ENCODE data around the gene PRSS8.
"Not testable (repeated sequence)": the region's sequence is repeated elsewhere in the genome, so short reads cannot be mapped to it uniquely, and the experiment has no call there.

Gene PRSS8

GRCh38 chr16:31143694-31144148 is 8.2 kb upstream of the PRSS8 start:
- Histone ChIP-seq H3K9ac (no peak overlapping the region), H3K4me3 (ENCODE audit: low read depth, low read length) (no peak overlapping the region), H3K4me2 (ENCODE audit: low read length) (no peak overlapping the region), H3K27me3 (ENCODE audit: control insufficient read depth, insufficient read depth, low read length) (no peaks in the 10 kb centered on the region), H3K27ac (no peak overlapping the region), H3K9me3 (ENCODE audit: control insufficient read depth, low read length) (no peaks in the 10 kb centered on the region), H3K4me1 (peaks cover 14% of the 10 kb centered on the region), H3K79me2 (no peaks in the 10 kb centered on the region), H3K36me3 (ENCODE audit: control insufficient read depth, insufficient read depth, low read length) (no peaks in the 10 kb centered on the region), H2AFZ (no peak overlapping the region)
- TF ChIP-seq CTCF (IDR thresholded peaks at IDR 0.05): no peak

GRCh38 chr16:31143011-31143693 is 7.6 kb upstream of the PRSS8 start:
- H3K4me1 ChIP-seq: peaks cover 15% of the 10 kb centered on the region
- no peak overlapping the region for H3K9ac ChIP-seq
- H2AFZ ChIP-seq: peak overlapping the region; percentile 98
- H3K79me2 ChIP-seq: no peaks in the 10 kb centered on the region
- peak overlapping the region; percentile 23 for H3K4me3 ChIP-seq (ENCODE audit: low read depth, low read length)
- no peaks in the 10 kb centered on the region for H3K36me3 ChIP-seq (ENCODE audit: control insufficient read depth, insufficient read depth, low read length)
- H3K27ac ChIP-seq: peak overlapping the region; percentile 24
- no peak for TF ChIP-seq CTCF (IDR thresholded peaks at IDR 0.05)
- no peaks in the 10 kb centered on the region for H3K9me3 ChIP-seq (ENCODE audit: control insufficient read depth, low read length)
- H3K4me2 ChIP-seq (ENCODE audit: low read length): peak overlapping the region; percentile 81
- no peaks in the 10 kb centered on the region for H3K27me3 ChIP-seq (ENCODE audit: control insufficient read depth, insufficient read depth, low read length)

- Histone ChIP-seq H3K9ac (no peak overlapping the region), H3K4me1 (peaks cover 15% of the 10 kb centered on the region), H3K79me2 (no peaks in the 10 kb centered on the region), H3K27me3 (ENCODE audit: control insufficient read depth, insufficient read depth, low read length) (no peaks in the 10 kb centered on the region), H3K36me3 (ENCODE audit: control insufficient read depth, insufficient read depth, low read length) (no peaks in the 10 kb centered on the region), H3K27ac (peak overlapping the region; percentile 69), H2AFZ (peak overlapping the region; percentile 98), H3K9me3 (ENCODE audit: control insufficient read depth, low read length) (no peaks in the 10 kb centered on the region), H3K4me2 (ENCODE audit: low read length) (peak overlapping the region; percentile 81), H3K4me3 (ENCODE audit: low read depth, low read length) (peak overlapping the region; percentile 26)
- TF ChIP-seq CTCF (IDR thresholded peaks at IDR 0.05): peak; percentile 98
Measured at GRCh38 chr16:31142109-31143010, 6.8 kb upstream of the PRSS8 start.

- H2AFZ ChIP-seq: peak overlapping the region; percentile 69
- peak overlapping the region; percentile 75 for H3K4me2 ChIP-seq (ENCODE audit: low read length)
- H3K9ac ChIP-seq: no peak overlapping the region
- H3K27me3 ChIP-seq (ENCODE audit: control insufficient read depth, insufficient read depth, low read length): no peaks in the 10 kb centered on the region
- H3K9me3 ChIP-seq (ENCODE audit: control insufficient read depth, low read length): no peaks in the 10 kb centered on the region
- H3K27ac ChIP-seq: peak overlapping the region; percentile 69
- H3K4me1 ChIP-seq: peaks cover 15% of the 10 kb centered on the region
- H3K36me3 ChIP-seq (ENCODE audit: control insufficient read depth, insufficient read depth, low read length): no peaks in the 10 kb centered on the region
- peak overlapping the region; percentile 26 for H3K4me3 ChIP-seq (ENCODE audit: low read depth, low read length)
- no peak for TF ChIP-seq CTCF (IDR thresholded peaks at IDR 0.05)
- H3K79me2 ChIP-seq: no peaks in the 10 kb centered on the region
Measured at GRCh38 chr16:31141489-31142108, 6.1 kb upstream of the PRSS8 start.

- not testable (repeated sequence) for H3K36me3 ChIP-seq (ENCODE audit: control insufficient read depth, insufficient read depth, low read length); H3K9me3 ChIP-seq (ENCODE audit: control insufficient read depth, low read length); H3K79me2 ChIP-seq; H3K27me3 ChIP-seq (ENCODE audit: control insufficient read depth, insufficient read depth, low read length); H2AFZ ChIP-seq; H3K27ac ChIP-seq; H3K9ac ChIP-seq
- H3K4me1 ChIP-seq: peaks cover 18% of the 10 kb centered on the region
- peak overlapping the region; percentile 75 for H3K4me2 ChIP-seq (ENCODE audit: low read length)
- peak overlapping the region; percentile 26 for H3K4me3 ChIP-seq (ENCODE audit: low read depth, low read length)
Measured at GRCh38 chr16:31141071-31141469, 5.5 kb upstream of the PRSS8 start.
